NCI-H1694 (cell line): ENCODE measurements around the gene NUP188.

Experiments
- DNase-seq: peaks from one replicate; lab custom pipeline; 2025; lab: John Stamatoyannopoulos, UW

Gene NUP188

GRCh38 chr9:129007766-129008468, 60.4 kb downstream of the NUP188 start:
- DNase-seq = no peak

GRCh38 chr9:129008469-129008965, 61.0 kb downstream of the NUP188 start:
- DNase-seq = no peak

GRCh38 chr9:129008986-129009583, 61.6 kb downstream of the NUP188 start:
- DNase-seq = no peak

- DNase-seq = no peak
These were observed 62.2 kb downstream of the NUP188 start for GRCh38 chr9:129009584-129010141.

- no peak for DNase-seq
These were observed 62.9 kb downstream of the NUP188 start for GRCh38 chr9:129010267-129010975.

GRCh38 chr9:129011170-129011569, 63.7 kb downstream of the NUP188 start:
- DNase-seq = no peak

- DNase-seq = no peak
These were observed 64.3 kb downstream of the NUP188 start for GRCh38 chr9:129011761-129012181.

- no peak for DNase-seq
These were observed 64.8 kb downstream of the NUP188 start for GRCh38 chr9:129012343-129012742.

- no peak for DNase-seq
These were observed 65.5 kb downstream of the NUP188 start for GRCh38 chr9:129012893-129013448.

- no peak for DNase-seq
These were observed 66.2 kb downstream of the NUP188 start for GRCh38 chr9:129013674-129014073.

- DNase-seq = no peak
These were observed 66.6 kb downstream of the NUP188 start for GRCh38 chr9:129014124-129014523.

GRCh38 chr9:129014608-129015007, 67.1 kb downstream of the NUP188 start:
- DNase-seq = no peak

GRCh38 chr9:129021091-129021490, 73.6 kb downstream of the NUP188 start:
- DNase-seq = no peak

- DNase-seq = no peak
These were observed 74.5 kb downstream of the NUP188 start for GRCh38 chr9:129022037-129022436.

- DNase-seq = no peak
These were observed 75.8 kb downstream of the NUP188 start for GRCh38 chr9:129023036-129023907.

GRCh38 chr9:129023908-129024233, 76.4 kb downstream of the NUP188 start:
- DNase-seq = no peak

GRCh38 chr9:129026442-129027223, 79.1 kb downstream of the NUP188 start:
- no peak for DNase-seq

- DNase-seq = no peak
These were observed 79.8 kb downstream of the NUP188 start for GRCh38 chr9:129027224-129027684.

GRCh38 chr9:129027685-129028191, 80.2 kb downstream of the NUP188 start:
- no peak for DNase-seq
